Measurements from ENCODE around the gene PSMB7. TPM values are rescaled to one million over a fixed set of nuclear protein-coding genes. Genes with fewer than 3 reads are reported as not detected.
"Not testable (repeated sequence)": the region's sequence is repeated elsewhere in the genome, so short reads cannot be mapped to it uniquely, and the experiment has no call there.

The PSMB7 gene
- polyA plus RNA-seq, 1 donor from 2014 or later: 149 TPM

GRCh38 chr9:124429530-124429867, 14.3 kb upstream of the PSMB7 start:
- Mint-ChIP-seq H3K27me3 (peaks cover 1% of the 10 kb centered on the region), H3K4me3 (no peak overlapping the region), H3K9me3 (no peaks in the 10 kb centered on the region), H3K36me3 (no peaks in the 10 kb centered on the region), H3K4me1 (no peaks in the 10 kb centered on the region), H3K27ac (no peak overlapping the region)

- no peaks in the 10 kb centered on the region for H3K9me3 Mint-ChIP-seq
- no peaks in the 10 kb centered on the region for H3K36me3 Mint-ChIP-seq
- H3K4me3 Mint-ChIP-seq: peak overlapping the region in 1 of 4 donors; percentile 39
- peaks cover 1% of the 10 kb centered on the region for H3K27me3 Mint-ChIP-seq
- no peaks in the 10 kb centered on the region for H3K4me1 Mint-ChIP-seq
- no peak overlapping the region for H3K27ac Mint-ChIP-seq
Observed at GRCh38 chr9:124428751-124429529, 13.7 kb upstream of the PSMB7 start.

- Mint-ChIP-seq H3K27me3 (peaks cover 1% of the 10 kb centered on the region), H3K4me1 (no peaks in the 10 kb centered on the region), H3K27ac (no peak overlapping the region), H3K9me3 (no peaks in the 10 kb centered on the region), H3K4me3 (no peak overlapping the region), H3K36me3 (no peaks in the 10 kb centered on the region)
Observed at GRCh38 chr9:124427281-124427680, 12.0 kb upstream of the PSMB7 start.

- Mint-ChIP-seq H3K4me3 (no peak overlapping the region), H3K36me3 (no peaks in the 10 kb centered on the region), H3K9me3 (no peaks in the 10 kb centered on the region), H3K27me3 (no peaks in the 10 kb centered on the region), H3K27ac (no peak overlapping the region), H3K4me1 (peaks cover 0 to 2% (median 0%) of the 10 kb centered on the region in 3 donors)
Observed at GRCh38 chr9:124426361-124426760, 11.1 kb upstream of the PSMB7 start.

GRCh38 chr9:124425733-124426132, 10.5 kb upstream of the PSMB7 start:
- not testable (repeated sequence) for H3K9me3 Mint-ChIP-seq, H3K36me3 Mint-ChIP-seq, H3K27ac Mint-ChIP-seq

GRCh38 chr9:124423591-124423990, 8.3 kb upstream of the PSMB7 start:
- Mint-ChIP-seq H3K27ac (no peak overlapping the region), H3K27me3 (no peaks in the 10 kb centered on the region), H3K4me1 (peaks cover 4 to 13% (median 5%) of the 10 kb centered on the region in 3 donors), H3K36me3 (no peaks in the 10 kb centered on the region), H3K9me3 (no peaks in the 10 kb centered on the region), H3K4me3 (no peak overlapping the region)

More at GRCh38 chr9:124425733-124426132, 10.5 kb upstream of the PSMB7 start:
- not testable (repeated sequence) for H3K27me3 Mint-ChIP-seq, H3K4me3 Mint-ChIP-seq, H3K4me1 Mint-ChIP-seq

- H3K4me1 Mint-ChIP-seq: peaks cover 4 to 13% (median 5%) of the 10 kb centered on the region in 3 donors
- H3K4me3 Mint-ChIP-seq: no peak overlapping the region
- no peaks in the 10 kb centered on the region for H3K9me3 Mint-ChIP-seq
- H3K27ac Mint-ChIP-seq: no peak overlapping the region
- H3K36me3 Mint-ChIP-seq: no peaks in the 10 kb centered on the region
- no peaks in the 10 kb centered on the region for H3K27me3 Mint-ChIP-seq
Observed at GRCh38 chr9:124423155-124423554, 7.9 kb upstream of the PSMB7 start.

GRCh38 chr9:124420991-124421543, 5.8 kb upstream of the PSMB7 start:
- Mint-ChIP-seq H3K27ac (no peak overlapping the region), H3K4me1 (peaks cover 4 to 13% (median 5%) of the 10 kb centered on the region in 3 donors), H3K4me3 (no peak overlapping the region), H3K27me3 (no peaks in the 10 kb centered on the region), H3K9me3 (no peaks in the 10 kb centered on the region), H3K36me3 (no peaks in the 10 kb centered on the region)

- peaks cover 2% of the 10 kb centered on the region for H3K27me3 Mint-ChIP-seq
- H3K36me3 Mint-ChIP-seq: peaks cover 3% of the 10 kb centered on the region
- peak overlapping the region in 2 of 3 donors; percentile 63 to 75 for H3K27ac Mint-ChIP-seq
- H3K4me3 Mint-ChIP-seq: peak overlapping the region in 1 of 4 donors; percentile 61
- H3K9me3 Mint-ChIP-seq: peaks cover 0 to 4% (median 3%) of the 10 kb centered on the region in 3 donors
- H3K4me1 Mint-ChIP-seq: peaks cover 9 to 18% (median 11%) of the 10 kb centered on the region in 3 donors
Observed at GRCh38 chr9:124419832-124420489, 4.7 kb upstream of the PSMB7 start.

- Mint-ChIP-seq H3K4me1 (peaks cover 12 to 26% (median 15%) of the 10 kb centered on the region in 3 donors), H3K4me3 (peak overlapping the region; percentile 90 to 99 (median 98)), H3K27ac (peak overlapping the region; percentile 8 to 95 (median 91)), H3K9me3 (peaks cover 0 to 4% (median 3%) of the 10 kb centered on the region in 3 donors), H3K27me3 (peaks cover 2% of the 10 kb centered on the region), H3K36me3 (peaks cover 6% of the 10 kb centered on the region)
Observed at GRCh38 chr9:124415852-124416484, 726 bp upstream of the PSMB7 start.

GRCh38 chr9:124414612-124415011, 630 bp downstream of the PSMB7 start:
- Mint-ChIP-seq H3K4me3 (peak overlapping the region; percentile 90 to 99 (median 98)), H3K27me3 (peaks cover 2% of the 10 kb centered on the region), H3K27ac (peak overlapping the region; percentile 8 to 95 (median 91)), H3K4me1 (peaks cover 10 to 22% (median 14%) of the 10 kb centered on the region in 3 donors), H3K9me3 (peaks cover 0 to 4% (median 3%) of the 10 kb centered on the region in 3 donors), H3K36me3 (peaks cover 6% of the 10 kb centered on the region)

GRCh38 chr9:124412228-124412575, 3.0 kb downstream of the PSMB7 start:
- Mint-ChIP-seq H3K27me3 (peaks cover 2% of the 10 kb centered on the region), H3K4me1 (peaks cover 8 to 22% (median 10%) of the 10 kb centered on the region in 3 donors), H3K9me3 (peaks cover 0 to 4% (median 3%) of the 10 kb centered on the region in 3 donors), H3K4me3 (peak overlapping the region in 1 of 4 donors; percentile 72), H3K36me3 (peaks cover 9% of the 10 kb centered on the region), H3K27ac (no peak overlapping the region)

- peaks cover 8 to 22% (median 10%) of the 10 kb centered on the region in 3 donors for H3K4me1 Mint-ChIP-seq
- peaks cover 9% of the 10 kb centered on the region for H3K36me3 Mint-ChIP-seq
- H3K9me3 Mint-ChIP-seq: peaks cover 0 to 4% (median 3%) of the 10 kb centered on the region in 3 donors
- H3K27me3 Mint-ChIP-seq: peaks cover 2% of the 10 kb centered on the region
- H3K27ac Mint-ChIP-seq: no peak overlapping the region
- H3K4me3 Mint-ChIP-seq: peak overlapping the region in 1 of 4 donors; percentile 72
Observed at GRCh38 chr9:124411514-124412227, 3.6 kb downstream of the PSMB7 start.

GRCh38 chr9:124410321-124410913, 4.8 kb downstream of the PSMB7 start:
- Mint-ChIP-seq H3K4me3 (peak overlapping the region in 1 of 4 donors; percentile 8), H3K27ac (no peak overlapping the region), H3K4me1 (peaks cover 5 to 21% (median 7%) of the 10 kb centered on the region in 3 donors), H3K27me3 (peaks cover under 1% of the 10 kb centered on the region), H3K9me3 (peaks cover 0 to under 1% (median under 1%) of the 10 kb centered on the region in 3 donors), H3K36me3 (peaks cover 7% of the 10 kb centered on the region)

Measured in IgD-negative memory B cell (primary cell).